ENCODE data around the gene ARHGDIA.
A peak's percentile ranks its signal among the peaks of the same experiment; 100 is the strongest.

ARHGDIA gene

GRCh38 chr17:81914103-81914850, 43.1 kb upstream of the ARHGDIA start:
- no peak for TF ChIP-seq CTCF (IDR thresholded peaks at IDR 0.05; ENCODE audit: control insufficient read depth, extremely low read depth, insufficient read depth)
- H3K4me3 ChIP-seq (ENCODE audit: low read depth, low read length) = no peak overlapping the region
- DNase-seq (ENCODE audit: low read depth) = no peak

GRCh38 chr17:81913394-81914102, 42.4 kb upstream of the ARHGDIA start:
- TF ChIP-seq CTCF (IDR thresholded peaks at IDR 0.05; ENCODE audit: control insufficient read depth, extremely low read depth, insufficient read depth) = no peak
- no peak for DNase-seq (ENCODE audit: low read depth)
- H3K4me3 ChIP-seq (ENCODE audit: low read depth, low read length) = no peak overlapping the region

GRCh38 chr17:81912441-81913309, 41.5 kb upstream of the ARHGDIA start:
- DNase-seq (ENCODE audit: low read depth) = no peak
- H3K4me3 ChIP-seq (ENCODE audit: low read depth, low read length) = no peak overlapping the region
- no peak for TF ChIP-seq CTCF (IDR thresholded peaks at IDR 0.05; ENCODE audit: control insufficient read depth, extremely low read depth, insufficient read depth)

GRCh38 chr17:81911969-81912368, 40.8 kb upstream of the ARHGDIA start:
- H3K4me3 ChIP-seq (ENCODE audit: low read depth, low read length) = peak overlapping the region; percentile 13; the same call in 1 of the 2 replicates
- DNase-seq (ENCODE audit: low read depth) = no peak
- no peak for TF ChIP-seq CTCF (IDR thresholded peaks at IDR 0.05; ENCODE audit: control insufficient read depth, extremely low read depth, insufficient read depth)

GRCh38 chr17:81911277-81911961, 40.3 kb upstream of the ARHGDIA start, which contains the start of gene PCYT2:
Gene PCYT2 (minus strand): TSS chr17:81911399. CDS start chr17:81911355, 44 bp downstream.
- TF ChIP-seq CTCF (IDR thresholded peaks at IDR 0.05; ENCODE audit: control insufficient read depth, extremely low read depth, insufficient read depth) = peak; percentile 29
- DNase-seq (ENCODE audit: low read depth) = peak; percentile 73

GRCh38 chr17:81910840-81911276, 39.7 kb upstream of the ARHGDIA start:
- DNase-seq (ENCODE audit: low read depth) = no peak
- H3K4me3 ChIP-seq (ENCODE audit: low read depth, low read length) = peak overlapping the region; percentile 80
- no peak for TF ChIP-seq CTCF (IDR thresholded peaks at IDR 0.05; ENCODE audit: control insufficient read depth, extremely low read depth, insufficient read depth)

More at GRCh38 chr17:81911277-81911961, 40.3 kb upstream of the ARHGDIA start, which contains the start of gene PCYT2:
- H3K4me3 ChIP-seq (ENCODE audit: low read depth, low read length) = peak within 1 kb of the TSS; percentile 80

Data from LNCaP clone FGC (cell line).